Endothelial cell of umbilical vein (primary cell): ENCODE measurements around the gene NAV2. TPM values are rescaled to one million over a fixed set of nuclear protein-coding genes. Genes with fewer than 3 reads are reported as not detected.

Experiments
- BruUV-seq: library from RNA; stranded (reverse); fragments of 400-500 nt; replicated peaks from 2 replicates; lab custom pipeline; 2021; lab: Mats Ljungman, UMichigan
- CTCF ChIA-PET: fragments of 300-600, 350-600 bp; sonication (Branson Sonifier 250); formaldehyde crosslinking; loops from one replicate; lab custom pipeline; 2021; ENCODE audit warnings: antibody characterized with exemption, inconsistent platforms; lab: Charles Lee
- POLR2A ChIA-PET: fragments of 300-600, 350-600 bp; sonication (Branson Sonifier 250); formaldehyde crosslinking; loops from one replicate; lab custom pipeline; 2021; ENCODE audit warnings: antibody characterized with exemption, inconsistent platforms; lab: Charles Lee
- DNase-seq: peaks from one replicate; pipeline ENCODE4 v3.0.0-alpha.2; 2011; ENCODE audit warnings: low read depth, low spot score
- FAIRE-seq: peaks from 2 replicates; lab custom pipeline; 2011; peaks lifted over from hg19 to GRCh38; lab: Jason Lieb, UNC
- H2AFZ ChIP-seq: 2 replicates; pipeline ENCODE4 v1.6.0; 2012; ENCODE audit warnings: low read depth, low read length, control low read depth, inconsistent platforms
- H3K27ac ChIP-seq: 2 replicates; pipeline ENCODE4 v1.5.1; 2011; ENCODE audit warnings: low read depth, mild to moderate bottlenecking, control low read depth, low read length, moderate library complexity; ENCODE audit not compliant: insufficient read depth
- H3K27me3 ChIP-seq, 2 experiments: 2 replicates each; pipeline versions ENCODE4 v1.6.0 to v1.6.1; 2011; ENCODE audit warnings: low read length in 2 of 2, mixed read lengths in 1 of 2; ENCODE audit not compliant: control insufficient read depth in 2 of 2, insufficient read depth in 2 of 2
- H3K36me3 ChIP-seq, 2 experiments: 2 replicates in 1 of 2; 3 replicates in 1 of 2; pipeline ENCODE4 v1.5.1; 2011; ENCODE audit warnings: low read length in 2 of 2, mild to moderate bottlenecking in 1 of 2, moderate library complexity in 1 of 2; ENCODE audit not compliant: control insufficient read depth in 2 of 2, insufficient read depth in 2 of 2; ENCODE audit errors: extremely low read depth in 1 of 2
- H3K4me1 ChIP-seq: 3 replicates; pipeline ENCODE4 v1.5.1; 2011; ENCODE audit warnings: mild to moderate bottlenecking, low read length; ENCODE audit not compliant: control insufficient read depth, insufficient read depth; ENCODE audit errors: extremely low read depth
- H3K4me2 ChIP-seq: 2 replicates; pipeline ENCODE4 v1.6.1; 2011; ENCODE audit warnings: low read length, control low read depth, mixed read lengths; ENCODE audit not compliant: insufficient read depth
- H3K4me3 ChIP-seq, 3 experiments: fragments of 200-600 bp in 1 of 3; sonication (generic), shearing (Covaris generic) in 1 of 3; replicated peaks in 1 of 3; 2 replicates each; pipeline ENCODE4 v1.5.1; 2011 to 2016; ENCODE audit warnings: control low read depth in 3 of 3, low read length in 3 of 3, mild to moderate bottlenecking in 2 of 3, inconsistent platforms in 1 of 3, low read depth in 1 of 3, moderate library complexity in 1 of 3; ENCODE audit not compliant: insufficient read depth in 1 of 3
- H3K79me2 ChIP-seq: 2 replicates; pipeline ENCODE4 v1.6.0; 2012; ENCODE audit warnings: low read length, inconsistent platforms; ENCODE audit not compliant: control insufficient read depth, insufficient read depth
- H3K9ac ChIP-seq: replicated peaks from 2 replicates; pipeline ENCODE3; 2011; ENCODE audit warnings: low read length, control low read depth; ENCODE audit not compliant: insufficient read depth; ENCODE audit errors: extremely low read depth
- H3K9me1 ChIP-seq: replicated peaks from 3 replicates; pipeline ENCODE4 v1.6.0; 2011; ENCODE audit warnings: mild to moderate bottlenecking, low read length; ENCODE audit not compliant: control insufficient read depth, insufficient read depth; ENCODE audit errors: extremely low read depth
- H3K9me3 ChIP-seq: replicated peaks from 2 replicates; pipeline ENCODE4 v1.5.1; 2012; ENCODE audit warnings: low read length, inconsistent platforms; ENCODE audit not compliant: control insufficient read depth, insufficient read depth
- H4K20me1 ChIP-seq: replicated peaks from 2 replicates; pipeline ENCODE3; 2011; ENCODE audit warnings: mild to moderate bottlenecking, low read length; ENCODE audit not compliant: control insufficient read depth, insufficient read depth; ENCODE audit errors: extremely low read depth
- EZH2 ChIP-seq: IDR thresholded peaks from 2 replicates; pipeline ENCODE4 v1.6.1; 2012; ENCODE audit warnings: borderline replicate concordance, low read depth, mild to moderate bottlenecking, moderate library complexity, low read length, inconsistent platforms; ENCODE audit not compliant: severe bottlenecking
- FOS ChIP-seq: IDR thresholded peaks from 2 replicates; pipeline ENCODE4 v1.6.1; 2011; ENCODE audit warnings: mild to moderate bottlenecking, low read length, moderate library complexity, borderline replicate concordance; ENCODE audit not compliant: insufficient read depth
- GATA2 ChIP-seq: IDR thresholded peaks from 2 replicates; pipeline ENCODE4 v1.7.0; 2011; ENCODE audit warnings: low read depth, mild to moderate bottlenecking, moderate library complexity, mixed read lengths, low read length; ENCODE audit not compliant: insufficient read length, insufficient read depth
- JUN ChIP-seq: IDR thresholded peaks from 2 replicates; pipeline ENCODE4 v1.6.1; 2011; ENCODE audit warnings: borderline replicate concordance, low read depth; ENCODE audit not compliant: insufficient read length, insufficient read depth
- MYC ChIP-seq: IDR thresholded peaks from one replicate; pipeline ENCODE4 v1.6.1; 2011; ENCODE audit warnings: mild to moderate bottlenecking, low read depth, low read length
- POLR2A ChIP-seq: IDR thresholded peaks from 2 replicates; pipeline ENCODE4 v1.6.1; 2012; ENCODE audit warnings: low read depth, mild to moderate bottlenecking, control low read depth, low read length
- POLR2AphosphoS5 ChIP-seq: IDR thresholded peaks from 2 replicates; pipeline ENCODE4 v1.6.1; 2012; ENCODE audit warnings: low read depth, mild to moderate bottlenecking, control low read depth, low read length, moderate library complexity; ENCODE audit not compliant: insufficient read depth
- dilution Hi-C: fragments of 300-500 bp; cut with MboI; formaldehyde crosslinking; loops from one replicate; pipeline ENCODE4 v1.15.0; 2019; ENCODE audit warnings: low sequenced_read_pairs; ENCODE audit not compliant: extremely low pct_ligation_motif_present
- intact Hi-C: fragments of 100-400 bp; cut with micrococcal nuclease; formaldehyde crosslinking; loops from one replicate; pipeline ENCODE4 v1.10.0; 2022
- polyA plus RNA-seq, 4 experiments: library from polyadenylated mRNA; depleted of rRNA in 3 of 4; stranded (reverse) in 3 of 4; unstranded in 1 of 4; fragments of >200 nt; gene quantifications; 2 replicates each; pipeline versions ENCODE4 v1.2.1 to v1.2.3, GENCODE V29; 2011 to 2012; ENCODE audit warnings: missing spikeins in 1 of 4
- total RNA-seq: library from RNA; stranded (reverse); gene quantifications from 2 replicates; pipeline ENCODE4 v1.2.3, GENCODE V29; 2021
- TF ChIP-seq, protein P1 (sequence below), 2 donors: IDR thresholded peaks; 1 replicate in 1 of 2; 2 replicates in 1 of 2; pipeline ENCODE4 v1.5.1; 2011; ENCODE audit warnings: low read length in 2 of 2, mild to moderate bottlenecking in 2 of 2, moderate library complexity in 2 of 2, control low read depth in 1 of 2, inconsistent platforms in 1 of 2, low read depth in 1 of 2; ENCODE audit not compliant: insufficient read depth in 1 of 2; ENCODE audit errors: extremely low read depth in 1 of 2
- TF ChIP-seq, protein P2 (sequence below): IDR thresholded peaks from 2 replicates; pipeline ENCODE4 v1.6.1; 2011; ENCODE audit not compliant: insufficient read depth, insufficient read length

The NAV2 gene
- total and polyA plus RNA-seq, 2 donors (not counting 3 experiments of a cell fraction or from before 2014, with no cell fraction given): 10.9 to 68.0 TPM

DNA sequence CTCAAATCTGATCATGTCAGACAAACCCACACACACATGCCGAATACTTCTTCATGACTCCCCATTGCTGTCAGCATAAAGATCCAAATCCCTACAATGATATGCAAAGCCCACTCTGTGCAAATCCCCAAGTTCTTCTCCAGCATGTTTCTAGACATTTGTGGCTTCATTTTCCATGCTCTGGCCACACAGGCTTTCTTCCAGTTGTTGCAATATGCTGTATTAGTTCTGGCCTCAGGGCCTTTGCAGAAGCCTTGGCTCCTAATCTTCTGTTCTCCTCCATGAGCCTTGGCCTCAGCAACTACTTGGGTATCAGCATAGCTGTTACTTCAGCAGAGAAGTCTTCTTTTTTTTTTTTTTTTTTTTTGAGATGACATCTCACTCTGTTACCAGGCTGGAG lies 49.6 kb downstream of the NAV2 start:
- no peak for TF ChIP-seq POLR2A
- no peak for TF ChIP-seq POLR2AphosphoS5
- TF ChIP-seq EZH2: no peak
- peaks cover 3% of the 10 kb centered on the region for H3K4me1 ChIP-seq
- dilution Hi-C loops: no loop called here
- no peaks in the 10 kb centered on the region for H3K36me3 ChIP-seq
- H4K20me1 ChIP-seq: no peaks in the 10 kb centered on the region
- H3K27me3 ChIP-seq: no peaks in the 10 kb centered on the region
- no peak overlapping the region for H3K27ac ChIP-seq
- H3K4me3 ChIP-seq: no peak overlapping the region
- BruUV-seq: no TSS peak
- DNase-seq: no peak
- H3K4me2 ChIP-seq: no peak overlapping the region
- no peaks in the 10 kb centered on the region for H3K9me1 ChIP-seq
- no peak overlapping the region for H2AFZ ChIP-seq
- H3K79me2 ChIP-seq: peaks cover 64% of the 10 kb centered on the region
- H3K9ac ChIP-seq: no peak overlapping the region
- no peak for FAIRE-seq
- H3K9me3 ChIP-seq: no peaks in the 10 kb centered on the region
- ChIA-PET CTCF (interaction anchor here (1.0 kb wide), 1 partner anchor 142 kb away, joined by 6 read pairs; no protein-coding TSS in a partner anchor), POLR2A (no interaction called here)
- intact Hi-C loops: loop anchor here (5.0 kb wide), 1 partner anchor 140 kb away; no protein-coding TSS in a partner anchor

DNA sequence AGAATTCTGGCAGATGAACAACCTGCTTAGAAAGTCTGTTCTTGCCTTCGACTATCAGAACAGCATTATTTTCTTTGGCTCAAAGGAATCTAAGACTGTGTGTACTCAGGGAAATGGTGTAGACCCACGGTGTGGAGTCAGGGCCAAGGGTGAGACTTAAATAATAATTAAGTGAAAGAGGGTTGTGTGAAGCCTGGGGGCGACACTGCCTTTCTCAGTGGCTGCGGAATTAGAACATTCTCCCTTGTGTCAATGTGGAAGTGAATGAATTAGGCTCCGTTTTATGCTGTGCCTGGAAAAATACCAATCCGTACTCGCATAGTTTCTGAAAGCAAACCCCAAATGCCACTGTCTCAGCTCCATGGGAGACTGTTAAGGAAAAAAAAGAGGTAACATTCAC lies 50.7 kb downstream of the NAV2 start:
- no peak overlapping the region for H3K4me2 ChIP-seq
- intact Hi-C loops: loop anchor here (5.0 kb wide), 1 partner anchor 139 kb away; no protein-coding TSS in a partner anchor
- no peak overlapping the region for H3K4me3 ChIP-seq
- no peaks in the 10 kb centered on the region for H3K9me3 ChIP-seq
- no peaks in the 10 kb centered on the region for H3K9me1 ChIP-seq
- H2AFZ ChIP-seq: no peak overlapping the region
- H3K4me1 ChIP-seq: peaks cover 3% of the 10 kb centered on the region
- H3K27ac ChIP-seq: no peak overlapping the region
- no peak overlapping the region for H3K9ac ChIP-seq
- DNase-seq: peak; percentile 82
- H3K36me3 ChIP-seq: no peaks in the 10 kb centered on the region
- no TSS peak for BruUV-seq
- FAIRE-seq: peak; percentile 42
- no peaks in the 10 kb centered on the region for H3K27me3 ChIP-seq
- CTCF ChIA-PET: interaction anchor here (1.3 kb wide), 1 partner anchor 9 kb away, joined by 4 read pairs; no protein-coding TSS in a partner anchor
- dilution Hi-C loops: no loop called here
- TF ChIP-seq POLR2A (no peak), EZH2 (no peak), MYC (no peak), FOS (no peak), POLR2AphosphoS5 (no peak), GATA2 (no peak), JUN (no peak)
- TF ChIP-seq, protein P1, sequence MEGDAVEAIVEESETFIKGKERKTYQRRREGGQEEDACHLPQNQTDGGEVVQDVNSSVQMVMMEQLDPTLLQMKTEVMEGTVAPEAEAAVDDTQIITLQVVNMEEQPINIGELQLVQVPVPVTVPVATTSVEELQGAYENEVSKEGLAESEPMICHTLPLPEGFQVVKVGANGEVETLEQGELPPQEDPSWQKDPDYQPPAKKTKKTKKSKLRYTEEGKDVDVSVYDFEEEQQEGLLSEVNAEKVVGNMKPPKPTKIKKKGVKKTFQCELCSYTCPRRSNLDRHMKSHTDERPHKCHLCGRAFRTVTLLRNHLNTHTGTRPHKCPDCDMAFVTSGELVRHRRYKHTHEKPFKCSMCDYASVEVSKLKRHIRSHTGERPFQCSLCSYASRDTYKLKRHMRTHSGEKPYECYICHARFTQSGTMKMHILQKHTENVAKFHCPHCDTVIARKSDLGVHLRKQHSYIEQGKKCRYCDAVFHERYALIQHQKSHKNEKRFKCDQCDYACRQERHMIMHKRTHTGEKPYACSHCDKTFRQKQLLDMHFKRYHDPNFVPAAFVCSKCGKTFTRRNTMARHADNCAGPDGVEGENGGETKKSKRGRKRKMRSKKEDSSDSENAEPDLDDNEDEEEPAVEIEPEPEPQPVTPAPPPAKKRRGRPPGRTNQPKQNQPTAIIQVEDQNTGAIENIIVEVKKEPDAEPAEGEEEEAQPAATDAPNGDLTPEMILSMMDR (IDR thresholded peaks at IDR 0.05; ENCODE audit: extremely low read depth in 1 of 2, insufficient read depth in 1 of 2, low read depth in 1 of 2, low read length in 2 of 2): no peak
- TF ChIP-seq, protein P2, sequence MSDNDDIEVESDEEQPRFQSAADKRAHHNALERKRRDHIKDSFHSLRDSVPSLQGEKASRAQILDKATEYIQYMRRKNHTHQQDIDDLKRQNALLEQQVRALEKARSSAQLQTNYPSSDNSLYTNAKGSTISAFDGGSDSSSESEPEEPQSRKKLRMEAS: no peak
- POLR2A ChIA-PET: no interaction called here
- H4K20me1 ChIP-seq: no peaks in the 10 kb centered on the region
- H3K79me2 ChIP-seq: peaks cover 61% of the 10 kb centered on the region
